Stimulated activated CD8-positive, alpha-beta memory T cell treated with anti-CD3 and anti-CD28 coated beads, Interleukin-15, amount 100 ng/mL, for 48 hours (primary cell): ENCODE measurements around the gene OGFOD1.

Experiments used
- DNase-seq, 2 donors: peaks; one replicate each; pipeline ENCODE4 v3.0.0-alpha.2; 2020; ENCODE audit warnings: low read depth in 2 of 2

Gene OGFOD1

GRCh38 chr16:56450986-56451752 is at the start of gene OGFOD1, which contains the start of gene NUDT21:
Gene OGFOD1 (plus strand): TSS chr16:56451554. CDS start chr16:56451613, 59 bp downstream.
Gene NUDT21 (minus strand): TSS chr16:56451332. CDS start chr16:56451202, 130 bp downstream.
- peak; percentile 89 to 90 for DNase-seq

- DNase-seq: no peak
Observed at GRCh38 chr16:56405977-56406672, 45.2 kb upstream of the OGFOD1 start.

GRCh38 chr16:56408379-56409098 is 42.8 kb upstream of the OGFOD1 start:
- no peak for DNase-seq

- DNase-seq: no peak
Observed at GRCh38 chr16:56409195-56409594, 42.2 kb upstream of the OGFOD1 start.

GRCh38 chr16:56411123-56411522 is 40.2 kb upstream of the OGFOD1 start:
- DNase-seq: no peak

- no peak for DNase-seq
Observed at GRCh38 chr16:56411624-56412023, 39.7 kb upstream of the OGFOD1 start.

GRCh38 chr16:56413381-56413780 is 38.0 kb upstream of the OGFOD1 start:
- no peak for DNase-seq

- no peak for DNase-seq
Observed at GRCh38 chr16:56414366-56414765, 37.0 kb upstream of the OGFOD1 start.

GRCh38 chr16:56415875-56416274 is 35.5 kb upstream of the OGFOD1 start:
- no peak for DNase-seq

GRCh38 chr16:56417138-56417537 is 34.2 kb upstream of the OGFOD1 start:
- DNase-seq: no peak

GRCh38 chr16:56419740-56420548 is 31.4 kb upstream of the OGFOD1 start:
- no peak for DNase-seq

GRCh38 chr16:56420613-56421012 is 30.7 kb upstream of the OGFOD1 start:
- no peak for DNase-seq

GRCh38 chr16:56421313-56421712 is 30.0 kb upstream of the OGFOD1 start:
- DNase-seq: no peak

GRCh38 chr16:56421976-56422669 is 29.2 kb upstream of the OGFOD1 start:
- DNase-seq: no peak

GRCh38 chr16:56422896-56423441 is 28.4 kb upstream of the OGFOD1 start:
- DNase-seq: no peak

GRCh38 chr16:56423584-56424403 is 27.6 kb upstream of the OGFOD1 start:
- DNase-seq: no peak

GRCh38 chr16:56424404-56424764 is 27.0 kb upstream of the OGFOD1 start:
- no peak for DNase-seq

- DNase-seq: peak; percentile 5 to 28
Observed at GRCh38 chr16:56424791-56425438, 26.4 kb upstream of the OGFOD1 start.

- peak; percentile 63 to 68 for DNase-seq
Observed at GRCh38 chr16:56425439-56425832, 25.9 kb upstream of the OGFOD1 start, which contains the start of gene AMFR. Gene AMFR (minus strand): TSS chr16:56425545. CDS start chr16:56425327, 218 bp downstream.
